ENCODE measurements around the gene ATP11A.

The ATP11A gene

DNA sequence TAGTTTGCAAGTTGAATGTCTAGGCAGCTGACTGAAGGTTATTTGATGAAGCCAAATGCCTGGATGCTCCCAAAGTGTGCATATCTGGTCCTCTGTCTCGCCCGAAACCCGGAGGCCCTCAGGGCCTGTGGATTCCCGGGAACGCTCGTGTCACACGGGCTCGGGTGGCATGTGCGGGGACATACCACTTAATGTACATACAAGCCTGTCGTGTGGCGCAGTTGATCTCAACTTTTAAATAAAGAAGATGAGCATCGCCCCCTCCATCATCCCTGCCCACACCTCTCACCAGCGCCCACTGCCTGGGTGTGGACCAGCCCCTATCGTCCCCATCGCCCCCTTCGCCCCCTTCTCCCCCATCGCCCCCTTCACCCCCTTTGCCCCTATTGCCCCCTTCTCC, 33.9 kb downstream of the ATP11A start:
- DNase-seq (ENCODE audit: low read depth in 2 of 2), result no peak

- DNase-seq (ENCODE audit: low read depth in 2 of 2), result no peak
Measured at GRCh38 chr13:112724788-112725345, 35.0 kb downstream of the ATP11A start.

- no peak for DNase-seq (ENCODE audit: low read depth in 2 of 2)
Measured at GRCh38 chr13:112725346-112726015, 35.6 kb downstream of the ATP11A start.

DNA sequence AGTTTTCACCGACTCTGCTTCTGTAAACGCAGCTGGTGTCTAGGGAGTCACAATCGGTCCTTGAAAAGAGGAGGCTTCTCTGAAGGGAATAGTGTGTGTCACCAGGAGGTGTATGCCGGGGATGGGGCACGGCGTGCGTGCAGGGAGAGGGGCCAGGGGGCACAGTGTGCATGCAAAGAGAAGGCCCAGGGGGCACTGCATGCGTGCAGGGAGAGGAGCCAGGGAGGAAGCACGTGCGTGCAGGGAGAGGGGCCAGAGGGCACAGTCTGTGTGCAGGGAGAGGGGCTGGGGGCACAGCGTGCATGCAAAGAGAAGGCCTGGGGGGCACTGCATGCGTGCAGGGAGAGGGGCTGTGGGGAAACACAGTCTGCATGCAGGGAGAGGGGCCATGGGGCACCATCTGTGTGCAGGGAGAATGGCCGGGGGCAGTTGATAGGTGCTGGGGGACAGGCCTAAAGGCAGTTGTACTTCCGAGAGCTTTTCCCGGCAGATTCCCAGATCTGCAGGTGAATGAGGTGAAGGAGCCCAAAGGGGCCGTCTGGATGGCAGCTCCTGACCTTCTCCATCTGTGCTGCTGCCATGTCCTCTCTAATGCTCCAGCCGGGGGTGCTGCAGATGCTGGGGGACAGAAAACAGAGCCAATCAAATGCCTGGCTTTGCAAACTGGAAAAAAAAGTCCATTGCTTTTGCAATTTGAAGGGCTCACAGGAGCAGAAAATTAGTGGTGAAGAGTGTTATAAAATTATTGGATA, 36.4 kb downstream of the ATP11A start:
- DNase-seq (ENCODE audit: low read depth in 2 of 2), result no peak

GRCh38 chr13:112727581-112727980, 37.7 kb downstream of the ATP11A start:
- no peak for DNase-seq (ENCODE audit: low read depth in 2 of 2)

GRCh38 chr13:112728375-112729126, 38.7 kb downstream of the ATP11A start:
- no peak for DNase-seq (ENCODE audit: low read depth in 2 of 2)

DNA sequence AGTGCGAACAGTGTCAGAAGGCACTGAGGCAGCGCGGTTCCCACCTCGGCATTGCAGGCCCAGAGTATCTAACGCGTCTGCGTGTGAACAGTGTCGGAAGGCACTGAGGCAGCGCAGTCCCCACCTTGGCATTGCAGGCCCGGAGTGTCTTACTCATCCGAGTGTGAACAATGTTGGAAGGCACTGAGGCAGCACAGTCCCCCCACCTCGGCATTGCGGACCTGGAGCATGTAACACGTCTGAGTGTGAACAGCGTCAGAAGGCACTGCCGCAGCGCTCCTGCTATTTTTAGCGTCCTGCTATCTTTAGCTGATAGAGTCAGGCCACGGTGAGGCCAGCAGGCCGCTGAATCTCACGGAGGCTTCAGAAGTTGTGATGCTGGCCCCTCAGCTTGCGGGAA, 39.6 kb downstream of the ATP11A start:
- DNase-seq (ENCODE audit: low read depth in 2 of 2), result no peak

DNA sequence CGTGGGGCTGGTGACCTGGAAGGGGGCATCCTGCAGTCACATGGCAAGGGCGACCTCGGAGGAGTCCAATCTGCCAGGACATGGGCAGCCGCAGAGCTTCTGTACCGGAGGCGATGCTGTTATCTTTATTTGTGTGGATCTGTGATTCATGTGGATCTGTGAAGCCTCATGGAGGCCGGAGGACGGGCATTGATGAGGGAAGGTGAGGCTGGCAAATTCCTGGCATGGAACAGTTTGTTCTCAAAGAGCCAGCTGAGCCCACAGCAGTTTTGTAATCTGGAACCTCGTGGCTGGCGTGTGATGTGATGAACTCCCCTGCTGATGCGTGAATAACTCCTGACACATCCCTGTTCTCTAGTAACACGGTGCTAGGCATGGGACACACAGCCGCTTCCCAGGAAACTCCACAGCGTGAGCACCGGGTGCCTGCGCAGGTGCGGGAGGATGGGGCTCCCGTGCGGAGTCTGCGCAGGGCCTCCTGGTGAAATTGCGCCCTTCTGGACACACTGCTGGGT, 40.4 kb downstream of the ATP11A start:
- DNase-seq (ENCODE audit: low read depth in 2 of 2), result no peak

- DNase-seq (ENCODE audit: low read depth in 2 of 2), result no peak
Measured at GRCh38 chr13:112731667-112732616, 42.1 kb downstream of the ATP11A start.

- no peak for DNase-seq (ENCODE audit: low read depth in 2 of 2)
Measured at GRCh38 chr13:112732679-112733078, 42.8 kb downstream of the ATP11A start.

- no peak for DNase-seq (ENCODE audit: low read depth in 2 of 2)
Measured at GRCh38 chr13:112733112-112733511, 43.3 kb downstream of the ATP11A start.

GRCh38 chr13:112733661-112734379, 44.0 kb downstream of the ATP11A start:
- no peak for DNase-seq (ENCODE audit: low read depth in 2 of 2)

GRCh38 chr13:112734696-112735547, 45.1 kb downstream of the ATP11A start:
- no peak for DNase-seq (ENCODE audit: low read depth in 2 of 2)

- DNase-seq (ENCODE audit: low read depth in 2 of 2), result no peak
Measured at GRCh38 chr13:112735791-112736190, 46.0 kb downstream of the ATP11A start.

DNA sequence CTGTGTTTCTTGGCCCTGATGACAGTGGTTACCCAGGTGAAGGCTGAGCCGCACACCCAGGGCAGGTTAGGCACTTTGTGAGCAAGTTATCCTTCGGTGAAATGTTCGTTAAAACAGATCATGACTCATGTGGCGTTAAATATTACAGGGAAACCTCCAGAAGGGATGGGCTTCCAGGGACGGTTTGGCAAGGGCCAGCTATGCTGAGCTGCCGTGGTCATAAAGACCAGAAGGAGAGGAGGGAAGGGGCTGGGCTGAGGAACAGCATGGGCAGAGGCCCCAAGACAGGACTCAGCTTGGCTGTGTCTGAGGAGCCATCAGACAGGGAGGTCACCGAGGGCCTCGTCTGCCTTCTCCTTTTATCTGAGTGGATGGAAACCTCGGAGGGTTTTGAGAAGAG, 47.5 kb downstream of the ATP11A start:
- no peak for DNase-seq (ENCODE audit: low read depth in 2 of 2)

DNA sequence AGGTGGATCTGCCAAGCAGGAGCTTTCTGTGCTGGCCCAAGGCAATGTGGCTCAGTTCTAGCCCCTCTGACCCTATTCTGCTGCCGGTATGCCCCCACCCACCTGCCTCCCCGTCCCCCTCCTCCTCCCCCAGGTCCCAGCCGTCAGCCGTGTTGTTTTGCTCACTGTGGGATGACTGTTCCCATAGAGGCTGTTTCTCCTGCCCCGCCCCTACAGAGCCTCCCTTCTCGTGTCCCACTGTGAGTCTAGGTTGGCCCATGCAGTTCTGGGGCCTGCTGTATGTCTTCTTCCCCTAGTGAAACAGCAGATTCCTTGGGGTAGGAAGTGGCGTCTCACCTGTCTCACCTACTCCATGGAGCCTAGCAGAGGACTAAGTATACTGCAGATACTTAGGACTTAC, 48.8 kb downstream of the ATP11A start:
- DNase-seq (ENCODE audit: low read depth in 2 of 2), result no peak

DNA sequence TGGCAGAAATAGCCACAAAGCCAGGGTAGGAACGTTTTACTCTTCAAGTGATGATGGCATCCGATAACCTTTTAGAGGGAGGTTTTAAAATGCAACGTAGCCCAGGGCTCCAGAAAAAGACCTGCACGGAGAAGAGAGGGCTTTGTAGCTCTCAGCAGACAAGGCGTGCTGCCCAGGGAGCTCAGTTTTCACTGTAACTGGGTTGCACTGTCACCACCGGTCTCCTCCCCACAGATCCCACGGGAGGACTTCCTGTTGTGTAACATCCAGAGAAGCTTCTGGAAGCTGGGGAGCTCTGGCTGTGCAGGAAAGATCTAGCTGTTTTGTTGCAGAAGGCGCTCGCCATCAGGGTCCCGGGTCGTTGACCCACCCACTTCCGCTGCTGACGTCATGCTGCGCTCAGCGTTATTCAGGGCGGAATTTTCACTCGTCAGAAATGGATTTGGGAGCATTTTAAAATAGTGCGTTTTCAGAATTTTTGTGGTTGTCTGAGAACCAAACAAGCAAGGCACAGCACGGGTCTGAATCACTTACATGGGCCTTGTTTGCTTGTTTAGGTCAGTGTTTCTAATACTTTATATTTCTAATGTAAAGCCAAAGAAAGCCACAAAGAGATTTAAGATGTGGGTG, 50.8 kb downstream of the ATP11A start:
- no peak for DNase-seq (ENCODE audit: low read depth in 2 of 2)

- DNase-seq (ENCODE audit: low read depth in 2 of 2), result no peak
Measured at GRCh38 chr13:112741185-112741755, 51.4 kb downstream of the ATP11A start.

Data from stimulated activated CD4-positive, alpha-beta T cell treated with anti-CD3 and anti-CD28 coated beads, Interleukin-4, amount 100 ng/mL, for 48 hours (primary cell).